Measurements from ENCODE around the gene DENND5A.
"Not testable (repeated sequence)": the region's sequence is repeated elsewhere in the genome, so short reads cannot be mapped to it uniquely, and the experiment has no call there.

The DENND5A gene

GRCh38 chr11:9209604-9210003 lies 55.5 kb downstream of the DENND5A start:
- Mint-ChIP-seq H3K4me1 (peaks cover 60% of the 10 kb centered on the region), H3K27ac (peak overlapping the region; percentile 77)
- not testable (repeated sequence) for H3K27me3 Mint-ChIP-seq, H3K9me3 Mint-ChIP-seq, H3K36me3 Mint-ChIP-seq, H3K4me3 Mint-ChIP-seq
- peak; percentile 37 for ATAC-seq

- Mint-ChIP-seq H3K4me3 (peak overlapping the region; percentile 43), H3K9me3 (no peaks in the 10 kb centered on the region), H3K27ac (peak overlapping the region; percentile 77), H3K36me3 (peaks cover 12% of the 10 kb centered on the region), H3K4me1 (peaks cover 54% of the 10 kb centered on the region), H3K27me3 (no peaks in the 10 kb centered on the region)
- peak; percentile 68 for ATAC-seq
These were observed 56.2 kb downstream of the DENND5A start for GRCh38 chr11:9208726-9209501.

- no peak overlapping the region for H3K27ac Mint-ChIP-seq
- H3K9me3 Mint-ChIP-seq, result no peaks in the 10 kb centered on the region
- ATAC-seq, result no peak
- no peak overlapping the region for H3K4me3 Mint-ChIP-seq
- H3K4me1 Mint-ChIP-seq, result peaks cover 47% of the 10 kb centered on the region
- H3K27me3 Mint-ChIP-seq, result no peaks in the 10 kb centered on the region
- H3K36me3 Mint-ChIP-seq, result peaks cover 23% of the 10 kb centered on the region
These were observed 57.9 kb downstream of the DENND5A start for GRCh38 chr11:9207229-9207628.

- Mint-ChIP-seq H3K9me3 (no peaks in the 10 kb centered on the region), H3K4me1 (peaks cover 40% of the 10 kb centered on the region), H3K4me3 (no peak overlapping the region), H3K27ac (no peak overlapping the region), H3K36me3 (peaks cover 21% of the 10 kb centered on the region), H3K27me3 (no peaks in the 10 kb centered on the region)
- ATAC-seq, result no peak
These were observed 58.7 kb downstream of the DENND5A start for GRCh38 chr11:9206496-9206895.

GRCh38 chr11:9203691-9204311 lies 61.3 kb downstream of the DENND5A start:
- Mint-ChIP-seq H3K27ac (no peak overlapping the region), H3K4me3 (no peak overlapping the region), H3K9me3 (no peaks in the 10 kb centered on the region), H3K4me1 (peaks cover 13% of the 10 kb centered on the region), H3K36me3 (peaks cover 21% of the 10 kb centered on the region), H3K27me3 (no peaks in the 10 kb centered on the region)
- no peak for ATAC-seq

- Mint-ChIP-seq H3K36me3 (peaks cover 21% of the 10 kb centered on the region), H3K4me1 (no peaks in the 10 kb centered on the region), H3K9me3 (no peaks in the 10 kb centered on the region), H3K4me3 (no peak overlapping the region), H3K27ac (no peak overlapping the region), H3K27me3 (no peaks in the 10 kb centered on the region)
- no peak for ATAC-seq
These were observed 63.6 kb downstream of the DENND5A start for GRCh38 chr11:9201372-9202162.

- Mint-ChIP-seq H3K4me3 (no peak overlapping the region), H3K27ac (no peak overlapping the region), H3K9me3 (no peaks in the 10 kb centered on the region), H3K4me1 (no peaks in the 10 kb centered on the region), H3K27me3 (no peaks in the 10 kb centered on the region), H3K36me3 (peaks cover 21% of the 10 kb centered on the region)
- no peak for ATAC-seq
These were observed 64.7 kb downstream of the DENND5A start for GRCh38 chr11:9200471-9200870.

- H3K36me3 Mint-ChIP-seq, result peaks cover 42% of the 10 kb centered on the region
- H3K27ac Mint-ChIP-seq, result no peak overlapping the region
- H3K4me3 Mint-ChIP-seq, result no peak overlapping the region
- peaks cover 1% of the 10 kb centered on the region for H3K9me3 Mint-ChIP-seq
- H3K27me3 Mint-ChIP-seq, result no peaks in the 10 kb centered on the region
- H3K4me1 Mint-ChIP-seq, result no peaks in the 10 kb centered on the region
- ATAC-seq, result no peak
These were observed 71.8 kb downstream of the DENND5A start for GRCh38 chr11:9193316-9193715.

- no peak for ATAC-seq
- H3K9me3 Mint-ChIP-seq, result peaks cover 4% of the 10 kb centered on the region
- no peaks in the 10 kb centered on the region for H3K4me1 Mint-ChIP-seq
- peaks cover 49% of the 10 kb centered on the region for H3K36me3 Mint-ChIP-seq
- H3K27ac Mint-ChIP-seq, result no peak overlapping the region
- no peak overlapping the region for H3K4me3 Mint-ChIP-seq
- H3K27me3 Mint-ChIP-seq, result no peaks in the 10 kb centered on the region
These were observed 72.6 kb downstream of the DENND5A start for GRCh38 chr11:9192561-9192960.

GRCh38 chr11:9190326-9191016 lies 74.7 kb downstream of the DENND5A start:
- peaks cover 53% of the 10 kb centered on the region for H3K36me3 Mint-ChIP-seq
- H3K27me3 Mint-ChIP-seq, H3K4me3 Mint-ChIP-seq, H3K27ac Mint-ChIP-seq, H3K4me1 Mint-ChIP-seq, ATAC-seq, H3K9me3 Mint-ChIP-seq: not testable (repeated sequence)

- H3K4me1 Mint-ChIP-seq, H3K27me3 Mint-ChIP-seq, H3K4me3 Mint-ChIP-seq, H3K27ac Mint-ChIP-seq, ATAC-seq, H3K9me3 Mint-ChIP-seq: not testable (repeated sequence)
- H3K36me3 Mint-ChIP-seq, result peaks cover 55% of the 10 kb centered on the region
These were observed 76.3 kb downstream of the DENND5A start for GRCh38 chr11:9188860-9189259.

- no peak for ATAC-seq
- no peaks in the 10 kb centered on the region for H3K4me1 Mint-ChIP-seq
- H3K36me3 Mint-ChIP-seq, result peaks cover 47% of the 10 kb centered on the region
- H3K27ac Mint-ChIP-seq, result no peak overlapping the region
- no peaks in the 10 kb centered on the region for H3K27me3 Mint-ChIP-seq
- H3K4me3 Mint-ChIP-seq, result no peak overlapping the region
- H3K9me3 Mint-ChIP-seq, result peaks cover 4% of the 10 kb centered on the region
These were observed 77.5 kb downstream of the DENND5A start for GRCh38 chr11:9187616-9188015.

- peaks cover 34% of the 10 kb centered on the region for H3K36me3 Mint-ChIP-seq
- peaks cover 4% of the 10 kb centered on the region for H3K9me3 Mint-ChIP-seq
- no peak overlapping the region for H3K4me3 Mint-ChIP-seq
- ATAC-seq, result no peak
- H3K4me1 Mint-ChIP-seq, result no peaks in the 10 kb centered on the region
- H3K27ac Mint-ChIP-seq, result no peak overlapping the region
- no peaks in the 10 kb centered on the region for H3K27me3 Mint-ChIP-seq
These were observed 80.6 kb downstream of the DENND5A start for GRCh38 chr11:9184516-9184915.

- H3K27ac Mint-ChIP-seq, result no peak overlapping the region
- no peak overlapping the region for H3K4me3 Mint-ChIP-seq
- no peaks in the 10 kb centered on the region for H3K27me3 Mint-ChIP-seq
- peaks cover 37% of the 10 kb centered on the region for H3K36me3 Mint-ChIP-seq
- ATAC-seq, result no peak
- H3K4me1 Mint-ChIP-seq, result no peaks in the 10 kb centered on the region
- H3K9me3 Mint-ChIP-seq, result no peaks in the 10 kb centered on the region
These were observed 82.8 kb downstream of the DENND5A start for GRCh38 chr11:9182180-9182871.

GRCh38 chr11:9180784-9181183 lies 84.4 kb downstream of the DENND5A start:
- no peaks in the 10 kb centered on the region for H3K4me1 Mint-ChIP-seq
- no peaks in the 10 kb centered on the region for H3K27me3 Mint-ChIP-seq
- no peaks in the 10 kb centered on the region for H3K9me3 Mint-ChIP-seq
- peaks cover 43% of the 10 kb centered on the region for H3K36me3 Mint-ChIP-seq
- H3K27ac Mint-ChIP-seq, result peak overlapping the region; percentile 25
- no peak for ATAC-seq
- no peak overlapping the region for H3K4me3 Mint-ChIP-seq
